SH-SY5Y (cell line): ENCODE results near the gene DPYD.

Experiments
- GATA2 ChIP-seq: IDR thresholded peaks from 2 replicates; pipeline ENCODE4 v1.6.1; 2011; ENCODE audit warnings: mild to moderate bottlenecking, low read depth, low read length
- GATA3 ChIP-seq: IDR thresholded peaks from 2 replicates; pipeline ENCODE4 v1.6.1; 2011; ENCODE audit warnings: low read depth, mild to moderate bottlenecking, low read length, moderate library complexity

GRCh38 chr1:97348599-97349265, 572.1 kb downstream of the DPYD start:
- TF ChIP-seq GATA2 (no peak), GATA3 (no peak)
